Activated CD4-positive, CD25-positive, alpha-beta regulatory T cell (primary cell): Measurements from ENCODE around the gene CDH16.
A peak's percentile ranks its signal among the peaks of the same experiment; 100 is the strongest.
"Not testable (repeated sequence)": the region's sequence is repeated elsewhere in the genome, so short reads cannot be mapped to it uniquely, and the experiment has no call there.

Source experiments
- DNase-seq, 4 experiments: peaks; one replicate each; lab custom pipeline; 2025; lab: John Stamatoyannopoulos, UW

CDH16 gene, protein sequence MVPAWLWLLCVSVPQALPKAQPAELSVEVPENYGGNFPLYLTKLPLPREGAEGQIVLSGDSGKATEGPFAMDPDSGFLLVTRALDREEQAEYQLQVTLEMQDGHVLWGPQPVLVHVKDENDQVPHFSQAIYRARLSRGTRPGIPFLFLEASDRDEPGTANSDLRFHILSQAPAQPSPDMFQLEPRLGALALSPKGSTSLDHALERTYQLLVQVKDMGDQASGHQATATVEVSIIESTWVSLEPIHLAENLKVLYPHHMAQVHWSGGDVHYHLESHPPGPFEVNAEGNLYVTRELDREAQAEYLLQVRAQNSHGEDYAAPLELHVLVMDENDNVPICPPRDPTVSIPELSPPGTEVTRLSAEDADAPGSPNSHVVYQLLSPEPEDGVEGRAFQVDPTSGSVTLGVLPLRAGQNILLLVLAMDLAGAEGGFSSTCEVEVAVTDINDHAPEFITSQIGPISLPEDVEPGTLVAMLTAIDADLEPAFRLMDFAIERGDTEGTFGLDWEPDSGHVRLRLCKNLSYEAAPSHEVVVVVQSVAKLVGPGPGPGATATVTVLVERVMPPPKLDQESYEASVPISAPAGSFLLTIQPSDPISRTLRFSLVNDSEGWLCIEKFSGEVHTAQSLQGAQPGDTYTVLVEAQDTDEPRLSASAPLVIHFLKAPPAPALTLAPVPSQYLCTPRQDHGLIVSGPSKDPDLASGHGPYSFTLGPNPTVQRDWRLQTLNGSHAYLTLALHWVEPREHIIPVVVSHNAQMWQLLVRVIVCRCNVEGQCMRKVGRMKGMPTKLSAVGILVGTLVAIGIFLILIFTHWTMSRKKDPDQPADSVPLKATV

DNA sequence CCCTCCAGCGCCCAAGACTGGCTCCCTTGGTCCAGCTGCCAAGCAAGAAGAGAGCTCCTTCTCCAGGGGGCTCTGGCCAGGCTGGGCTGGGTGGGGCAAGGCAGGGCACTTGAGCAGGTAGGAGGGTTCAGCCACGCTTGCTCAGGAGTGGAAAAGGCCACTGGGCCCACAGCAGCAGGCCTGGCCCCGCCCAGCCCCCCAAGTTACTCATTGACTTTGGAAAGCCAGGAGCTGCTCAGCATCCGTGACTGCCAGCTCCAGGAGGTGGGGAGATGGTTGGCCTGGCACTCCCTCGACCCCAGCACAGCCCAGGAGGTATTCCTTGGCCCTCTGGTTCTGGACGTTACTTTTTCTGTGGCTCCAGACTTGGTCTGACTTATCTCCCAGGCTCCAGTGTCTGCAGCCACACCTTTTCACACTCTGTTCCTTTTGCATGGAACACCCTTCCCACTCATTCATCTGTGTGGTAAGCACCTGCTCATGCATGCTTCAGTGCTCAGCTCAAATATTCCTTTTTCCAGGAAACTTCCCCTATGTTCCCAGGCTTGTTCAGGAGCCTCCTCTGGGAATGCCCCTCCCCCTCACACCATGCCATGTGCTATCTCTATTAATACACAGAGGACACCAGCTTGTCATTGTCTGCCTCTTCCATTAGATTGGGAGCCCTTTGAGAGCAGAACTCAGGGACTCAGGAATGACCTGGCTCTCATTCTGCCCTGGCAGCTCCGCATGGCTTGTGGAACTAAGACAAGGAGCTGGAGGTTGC lies at the start of gene CDH16:
Gene CDH16 (minus strand): TSS at position 83 of the 766 bp plus-strand sequence. CDS start 820 bp downstream, outside the sequence.
- DNase-seq, result no peak

DNA sequence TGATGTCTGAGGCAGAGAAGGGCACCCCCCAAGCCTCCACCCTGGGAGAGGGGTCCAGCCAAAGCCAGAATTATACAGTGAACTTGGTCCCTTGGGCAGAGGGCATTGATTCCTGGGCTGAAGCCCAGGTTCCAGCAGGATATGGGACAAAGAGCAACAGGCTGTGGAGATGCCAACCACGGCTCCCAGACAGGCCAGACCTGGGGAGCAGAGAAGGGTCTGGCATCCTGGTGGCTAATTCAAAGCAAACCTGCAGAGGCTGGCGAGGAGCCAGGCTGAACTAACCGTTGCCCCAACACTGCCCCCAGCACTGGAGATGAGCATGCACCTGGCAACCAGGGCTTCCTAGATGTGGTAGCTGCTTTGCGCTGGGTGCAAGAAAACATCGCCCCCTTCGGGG lies 45.4 kb upstream of the CDH16 start:
- DNase-seq, result no peak

DNA sequence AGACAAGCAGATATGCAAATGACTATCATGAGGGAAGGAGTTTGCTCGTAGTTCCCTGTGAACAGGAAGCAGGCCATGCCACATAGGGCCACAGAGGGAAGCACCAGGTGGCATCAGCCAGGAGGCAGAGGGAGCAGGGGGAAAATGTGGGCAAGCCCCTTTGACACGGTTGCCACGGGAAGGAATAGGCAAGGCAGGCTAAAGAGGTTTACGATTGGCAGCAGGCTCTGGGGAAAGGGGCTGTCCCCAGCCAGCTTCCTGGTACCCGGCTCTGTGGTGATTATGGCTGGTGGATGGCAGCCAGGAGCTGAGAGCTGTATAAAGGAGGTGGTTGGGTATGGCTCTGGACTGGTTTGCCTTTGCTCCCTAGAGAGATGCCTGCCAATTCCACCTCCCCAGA lies 43.2 kb upstream of the CDH16 start:
- DNase-seq, result no peak

DNA sequence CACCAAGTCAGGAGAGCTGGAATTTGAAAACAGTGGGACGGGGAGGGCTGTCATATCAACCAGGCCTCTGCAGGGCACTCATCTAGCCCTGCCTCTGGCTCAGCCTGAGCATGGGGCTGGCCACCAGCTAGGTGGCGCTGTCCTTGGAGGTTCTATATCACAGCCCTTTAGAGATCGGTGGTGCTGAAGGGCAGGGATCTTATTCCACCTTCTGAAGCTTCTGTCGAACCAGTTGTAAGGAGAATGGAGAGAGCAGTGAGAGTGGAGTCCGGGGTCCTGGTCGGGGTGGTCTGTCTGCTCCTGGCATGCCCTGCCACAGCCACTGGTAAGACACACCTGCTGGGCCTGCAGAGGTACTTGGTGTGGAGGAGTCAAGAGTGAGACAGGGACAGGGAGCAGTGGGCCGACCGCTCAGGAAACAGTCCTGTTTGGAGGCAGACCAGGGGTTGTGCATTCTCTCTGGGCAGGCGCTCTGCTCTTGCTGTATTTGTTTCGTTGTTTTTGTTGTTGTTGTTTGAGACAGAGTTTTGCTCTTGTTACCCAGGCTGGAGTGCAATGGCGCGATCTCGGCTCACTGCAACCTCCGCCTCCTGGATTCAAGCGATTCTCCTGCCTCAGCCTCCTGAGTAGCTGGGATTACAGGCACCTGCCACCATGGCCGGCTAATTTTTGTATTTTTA lies 42.5 kb upstream of the CDH16 start, which contains the start of gene CES3:
Gene CES3 (plus strand): TSS at position 202 of the 680 bp plus-strand sequence. CDS start 42 bp downstream, at position 244.
- DNase-seq, result peak in 1 of 4 experiments; percentile 39

DNA sequence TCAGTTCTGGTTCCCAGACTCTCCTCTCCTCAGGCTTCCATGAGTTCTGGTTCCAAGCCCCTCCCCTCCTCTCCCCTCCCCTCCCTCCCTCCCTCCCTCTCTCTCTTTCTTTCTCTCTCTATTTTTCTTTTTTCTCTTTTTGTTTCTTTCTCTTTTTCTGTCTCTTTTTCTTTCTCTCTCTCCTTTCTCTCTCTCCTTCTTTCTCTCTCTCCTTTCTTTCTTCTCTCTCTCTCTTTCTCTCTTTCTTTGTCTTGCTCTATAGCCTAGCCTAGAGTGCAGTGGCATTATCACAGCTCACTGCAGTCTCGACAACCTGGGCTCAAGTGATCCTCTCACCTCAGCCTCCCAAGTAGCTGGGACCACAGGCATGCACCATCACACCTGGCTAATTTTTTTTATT lies 41.6 kb upstream of the CDH16 start:
- no peak for DNase-seq

DNA sequence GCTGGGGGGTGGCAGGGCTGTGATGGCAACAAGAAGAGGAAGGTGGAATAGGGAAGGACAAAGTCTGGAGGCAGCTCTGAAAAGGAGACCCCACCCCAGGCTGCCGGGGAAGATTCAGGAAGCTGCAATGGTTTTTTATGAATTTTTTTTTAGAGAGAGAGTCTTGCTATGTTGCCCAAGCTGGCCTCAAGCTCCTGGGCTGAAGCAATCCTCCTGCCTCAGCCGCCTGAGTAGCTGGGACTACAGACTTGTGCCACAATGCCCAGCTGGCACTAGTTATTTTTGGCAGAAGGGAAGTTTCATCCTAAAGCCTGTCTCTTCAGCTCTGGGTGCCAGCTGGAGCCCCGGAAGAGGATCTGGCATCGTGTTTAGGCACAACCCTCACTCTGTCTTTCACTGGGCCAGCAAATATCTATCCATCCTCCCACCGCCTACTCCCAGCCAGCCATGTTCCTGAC lies 41.0 kb upstream of the CDH16 start:
- no peak for DNase-seq

DNA sequence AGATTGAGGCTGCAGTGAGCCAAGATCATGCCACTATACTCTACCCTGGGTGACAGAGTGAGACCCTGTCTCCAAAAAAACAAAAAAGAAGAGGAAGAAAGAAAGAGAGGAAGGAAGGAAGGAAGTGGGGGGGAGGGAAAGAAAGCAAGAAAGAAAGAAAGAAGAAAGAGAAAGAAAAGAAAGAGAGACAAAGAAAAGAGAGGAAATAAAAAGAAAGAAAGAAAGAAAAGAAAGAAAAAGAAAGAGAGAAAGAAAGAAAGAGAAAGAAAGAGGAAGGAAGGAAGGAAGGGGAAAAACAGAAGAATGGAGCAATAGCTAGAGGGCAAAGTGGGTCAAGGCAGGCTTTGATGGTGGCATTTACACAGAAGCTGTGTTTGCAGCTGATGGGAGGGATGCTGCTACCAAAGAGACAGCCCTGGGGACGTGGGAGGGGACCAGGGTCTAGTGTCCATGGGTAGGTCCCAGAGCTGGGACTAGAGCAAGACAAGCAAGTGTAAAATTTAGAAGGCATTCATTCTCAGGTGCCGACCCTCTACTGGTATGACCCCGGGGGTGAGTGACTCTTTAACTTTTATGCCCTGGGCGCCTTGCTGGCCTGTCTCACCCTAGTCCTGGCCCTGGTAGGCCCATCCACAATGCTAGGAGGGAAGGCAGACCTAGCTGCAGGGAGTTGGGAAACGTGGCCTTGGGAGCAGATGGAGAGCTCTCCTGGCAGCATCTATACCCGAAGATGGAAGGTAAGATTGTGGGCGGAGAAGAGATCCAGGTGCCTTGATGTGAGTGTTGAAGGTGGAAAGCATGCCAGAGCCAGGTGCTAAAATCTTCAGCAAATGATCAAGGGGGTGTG lies 40.4 kb upstream of the CDH16 start:
- DNase-seq, result no peak

DNA sequence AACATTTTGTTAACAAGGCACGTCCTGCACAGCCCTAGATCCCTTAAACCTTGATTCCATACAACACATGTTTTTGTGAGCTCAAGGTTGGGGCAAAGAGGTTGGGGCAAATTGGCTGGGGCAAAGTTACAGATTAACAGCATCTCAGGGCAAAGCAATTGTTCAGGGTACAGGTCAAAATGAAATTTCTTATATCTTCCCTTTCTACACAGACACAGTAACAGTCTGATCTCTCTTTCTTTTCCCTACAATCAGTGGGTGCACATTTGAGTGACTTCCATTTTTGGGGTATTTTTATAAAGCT lies 37.4 kb upstream of the CDH16 start:
- not testable (repeated sequence) for DNase-seq

DNA sequence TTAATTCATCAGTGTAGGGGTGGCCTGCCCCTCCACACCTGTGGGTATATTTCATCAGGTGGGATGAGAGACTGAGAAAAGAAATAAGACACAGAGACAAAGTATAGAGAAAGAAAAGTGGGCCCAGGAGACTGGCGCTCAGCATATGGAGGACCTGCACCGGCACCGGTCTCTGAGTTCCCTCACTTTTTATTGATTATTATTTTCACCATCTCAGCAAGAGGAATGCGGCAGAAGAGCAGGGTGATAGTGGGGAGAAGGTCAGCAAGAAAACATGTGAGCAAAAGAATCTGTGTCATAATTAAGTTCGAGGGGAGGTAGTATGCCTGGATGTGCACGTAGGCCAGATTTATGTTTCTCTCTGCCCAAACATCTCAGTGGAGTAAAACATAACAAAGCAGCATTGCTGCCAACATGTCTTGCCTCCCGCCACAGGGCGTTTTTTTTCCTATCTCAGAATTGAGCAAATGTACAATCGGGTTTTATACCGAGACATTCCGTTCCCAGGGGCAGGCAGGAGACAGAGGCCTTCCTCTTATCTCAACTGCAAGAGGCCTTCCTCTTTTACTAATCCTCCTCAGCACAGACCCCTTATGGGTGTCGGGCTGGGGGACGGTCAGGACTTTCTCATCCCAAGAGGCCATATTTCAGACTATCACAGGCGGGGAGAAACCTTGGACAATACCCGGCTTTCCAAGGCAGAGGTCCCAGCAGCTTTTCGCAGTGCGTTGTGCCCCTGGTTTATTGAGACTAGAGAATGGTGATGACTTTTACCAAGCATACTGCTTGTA lies 36.9 kb upstream of the CDH16 start:
- not testable (repeated sequence) for DNase-seq

DNA sequence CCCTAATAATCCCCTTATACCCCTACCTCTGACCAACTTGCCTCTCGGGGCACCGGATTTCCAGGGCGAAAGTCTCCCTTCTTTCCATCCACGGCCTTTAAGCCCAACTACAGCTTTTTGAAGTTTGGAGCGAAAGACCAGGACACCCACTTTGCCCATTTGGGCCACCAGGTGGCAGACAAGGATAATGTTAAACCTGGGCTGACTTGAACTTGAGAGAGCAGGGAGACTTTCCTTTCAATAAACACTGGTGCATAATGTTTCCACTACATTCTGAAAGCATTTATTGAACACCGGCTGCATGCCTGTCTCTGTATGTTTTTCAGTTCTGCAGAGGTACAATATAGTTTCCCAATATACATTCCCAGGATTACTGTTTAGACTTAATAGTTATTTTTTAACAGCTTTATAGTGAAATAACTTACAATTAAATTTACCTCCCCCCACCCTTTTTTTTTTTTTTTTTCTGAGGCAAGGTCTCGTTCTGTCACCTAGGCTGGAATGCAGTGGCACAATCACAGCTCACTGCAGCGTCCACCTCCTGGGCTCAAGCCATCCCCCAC lies 35.5 kb upstream of the CDH16 start:
- peak; percentile 47 to 65 (median 59) for DNase-seq

DNA sequence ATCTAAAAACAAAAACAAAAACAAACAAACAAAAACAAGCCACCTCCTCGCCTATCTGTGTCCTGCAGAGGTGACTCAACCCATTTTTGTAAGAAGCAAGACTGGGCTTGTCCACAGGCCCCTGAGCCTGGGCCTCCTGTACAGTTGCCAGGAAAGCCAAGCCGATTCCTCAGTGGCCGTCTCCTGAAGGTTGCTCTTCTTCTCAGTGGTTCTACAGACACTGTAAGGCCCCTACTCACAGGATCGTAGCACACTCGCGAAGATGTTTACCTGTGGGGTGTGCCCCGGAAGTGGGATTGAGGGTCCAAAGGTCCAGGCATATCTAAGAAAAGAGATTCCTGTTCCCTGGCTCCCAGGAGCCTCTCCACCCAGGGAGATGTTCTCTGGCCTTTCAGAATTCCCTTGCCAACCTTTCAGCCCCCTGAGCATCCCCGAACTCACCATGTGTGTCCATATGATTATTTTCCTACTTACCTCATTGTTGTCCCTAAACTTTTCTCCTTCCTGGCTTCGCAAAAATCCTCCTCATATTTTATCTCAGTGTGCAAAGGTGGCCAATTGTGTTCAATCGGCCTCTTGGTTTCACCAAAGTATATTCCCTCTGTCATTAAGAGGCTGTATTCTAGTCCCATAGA lies 34.9 kb upstream of the CDH16 start:
- DNase-seq, result no peak

DNA sequence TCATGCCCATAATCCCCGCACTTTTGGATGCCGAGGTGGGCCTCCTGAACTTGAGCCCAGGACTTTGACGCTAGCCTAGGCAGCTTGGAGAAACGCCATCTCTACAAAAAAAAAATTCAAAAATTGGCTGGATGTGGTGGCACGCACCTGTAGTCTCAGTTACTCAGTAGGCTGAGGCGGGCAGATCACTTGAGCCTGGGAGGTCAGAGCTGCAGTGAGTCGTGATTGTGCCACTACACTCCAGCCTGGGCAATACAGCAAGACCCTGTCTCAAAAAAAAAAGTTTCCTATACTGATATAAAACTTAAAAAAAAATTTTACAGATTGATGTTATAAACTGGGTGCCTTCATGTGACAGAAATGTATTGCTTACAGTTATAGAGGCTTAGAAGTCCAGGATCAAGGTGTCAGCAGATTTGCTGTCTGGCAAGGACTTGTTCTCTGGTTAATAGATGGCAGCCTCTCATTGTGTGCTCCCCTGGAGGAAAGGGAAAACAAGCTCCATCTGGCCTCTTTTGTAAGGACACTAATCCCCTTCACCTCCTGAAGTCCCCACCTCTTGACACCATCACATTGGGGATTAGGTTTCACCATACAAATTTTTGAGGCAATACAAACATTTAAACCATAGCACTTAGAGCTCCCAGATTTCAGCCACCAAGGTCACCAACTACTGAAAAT lies 33.9 kb upstream of the CDH16 start:
- no peak for DNase-seq

DNA sequence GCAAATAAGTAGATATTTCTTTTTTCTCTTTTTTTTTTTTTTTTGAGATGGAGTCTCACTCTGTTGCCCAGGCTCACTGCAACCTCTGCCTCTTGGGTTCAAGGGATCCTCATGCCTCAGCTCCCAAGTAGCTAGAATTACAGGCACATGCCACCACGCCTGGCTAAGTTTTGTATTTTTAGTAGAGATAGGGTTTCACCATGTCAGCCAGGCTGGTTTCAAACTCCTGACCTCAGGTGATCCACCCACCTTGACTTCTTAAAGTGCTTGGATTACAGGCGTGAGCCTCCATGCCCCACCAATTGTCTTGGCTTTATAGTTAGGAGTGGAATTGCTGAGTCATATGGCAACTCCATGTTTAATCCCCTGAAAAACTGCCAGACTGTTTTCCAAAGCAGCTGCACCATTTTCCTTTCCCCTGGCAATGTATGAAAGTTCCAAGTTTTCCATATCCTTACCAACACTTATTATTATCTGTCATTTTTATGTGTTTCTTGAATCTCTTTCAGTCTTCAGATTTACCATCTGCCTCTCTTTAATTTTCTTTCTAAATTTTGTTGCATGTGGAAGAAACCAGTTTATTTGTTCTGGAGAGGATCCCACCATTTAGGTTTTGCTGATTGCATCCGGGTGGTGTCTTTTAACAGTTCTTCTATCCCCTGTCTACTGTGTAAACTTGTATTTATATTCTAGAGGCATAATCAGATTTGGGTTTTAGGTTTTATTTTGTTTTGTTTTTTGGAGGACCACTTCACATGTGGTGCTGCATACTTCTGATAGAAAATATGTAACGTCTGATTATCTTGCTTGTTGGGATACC lies 32.5 kb upstream of the CDH16 start:
- no peak for DNase-seq

DNA sequence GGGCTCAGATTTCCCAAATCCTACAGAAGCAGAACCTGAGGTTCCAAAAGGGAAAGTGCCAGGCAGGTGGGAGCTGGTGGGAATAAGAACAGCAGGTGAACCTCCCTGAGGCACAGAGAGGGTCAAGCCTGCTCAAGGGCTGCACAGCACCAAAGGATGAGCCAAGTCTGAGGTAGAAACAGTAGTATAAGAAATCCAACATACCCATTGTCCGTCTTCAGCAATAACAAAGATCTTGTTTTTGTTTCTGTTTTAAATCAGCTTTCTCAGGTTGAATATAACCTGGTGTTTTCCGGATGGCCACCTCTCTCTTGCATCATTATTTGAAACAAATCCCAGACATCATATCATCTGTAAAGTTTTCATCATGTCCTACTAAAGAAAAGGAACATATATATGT lies 31.8 kb upstream of the CDH16 start:
- no peak for DNase-seq

DNA sequence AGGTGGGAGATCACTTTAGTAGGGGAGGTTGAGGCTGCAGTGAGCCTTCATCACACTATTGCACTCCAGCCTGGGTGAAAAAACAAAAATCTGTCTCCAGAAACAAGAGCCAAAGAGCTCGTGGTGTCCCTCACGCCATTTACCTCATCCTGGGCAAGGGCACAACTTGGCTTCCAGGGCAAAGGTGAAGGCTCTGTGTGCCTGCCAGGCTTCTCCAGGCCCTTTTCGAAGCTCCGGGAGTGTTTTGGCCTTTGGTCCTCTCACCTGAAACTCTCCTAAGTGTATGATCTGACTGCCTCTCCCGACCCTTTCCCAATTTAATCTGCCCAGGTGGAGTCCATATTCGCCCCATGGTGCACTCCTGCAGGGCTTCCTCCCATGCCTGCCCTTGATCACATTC lies 30.8 kb upstream of the CDH16 start:
- DNase-seq, result no peak

DNA sequence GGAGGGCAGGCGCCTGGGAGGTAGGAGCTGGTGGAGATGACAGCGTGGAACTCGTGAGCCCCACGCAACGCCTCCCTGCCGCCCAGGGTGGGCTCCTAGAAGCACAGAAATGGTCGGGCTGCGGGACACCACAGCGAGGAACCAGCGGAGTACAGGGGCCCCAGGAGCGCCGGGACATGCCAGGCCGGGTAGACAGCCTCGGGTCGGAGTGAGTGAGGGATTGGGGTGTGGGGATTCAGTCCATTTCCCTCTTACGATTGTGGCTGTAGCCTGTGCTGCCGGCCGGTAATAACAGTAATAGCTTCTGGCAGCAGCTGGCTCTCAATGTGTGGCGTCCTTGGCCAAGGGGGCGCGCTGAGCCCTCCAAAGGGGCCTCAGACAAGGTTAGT lies 30.1 kb upstream of the CDH16 start:
- no peak for DNase-seq

DNA sequence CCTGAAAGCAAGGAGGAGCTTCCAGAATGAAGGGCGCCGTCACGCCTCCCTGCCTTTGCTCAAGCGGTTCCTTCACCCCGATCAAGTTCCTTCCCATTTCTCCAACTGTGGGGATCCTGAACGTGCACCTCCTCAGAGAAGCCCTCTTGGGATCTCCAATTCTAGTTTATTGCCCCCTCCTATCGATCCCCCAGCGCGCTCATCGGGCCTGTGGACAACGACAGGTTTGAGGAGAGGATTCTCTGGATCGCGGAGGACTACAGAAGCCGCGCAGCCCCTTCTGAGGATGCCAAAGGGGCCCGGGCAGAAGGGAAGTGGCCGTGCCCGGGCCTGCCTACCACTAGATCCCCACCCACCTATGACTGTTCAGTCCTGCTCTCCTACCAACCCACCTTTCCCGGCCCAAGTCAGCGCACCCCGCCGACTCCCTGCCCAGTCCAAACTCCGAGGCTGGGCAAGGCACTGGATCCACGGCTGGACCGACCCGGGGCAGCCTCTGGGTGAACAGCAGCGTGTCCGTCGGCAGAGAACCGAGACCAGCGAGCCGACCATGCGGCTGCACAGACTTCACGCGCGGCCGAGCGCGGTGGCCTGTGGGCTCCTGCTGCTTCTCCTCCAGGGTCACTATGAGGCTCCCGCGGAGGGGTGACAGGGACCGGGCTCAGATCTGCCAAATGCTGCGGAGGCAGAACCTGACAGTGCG lies 29.6 kb upstream of the CDH16 start:
- no peak for DNase-seq
